Fibroblast of skin of left quadriceps (primary cell): Measurements from ENCODE around the gene RECQL.
"Not testable (repeated sequence)": the region's sequence is repeated elsewhere in the genome, so short reads cannot be mapped to it uniquely, and the experiment has no call there.

Experiments used
- DNase-seq, 2 experiments: peaks; one replicate each; pipeline ENCODE4 v3.0.0-alpha.2; 2013; ENCODE audit warnings: low read depth in 2 of 2

Gene RECQL

DNA sequence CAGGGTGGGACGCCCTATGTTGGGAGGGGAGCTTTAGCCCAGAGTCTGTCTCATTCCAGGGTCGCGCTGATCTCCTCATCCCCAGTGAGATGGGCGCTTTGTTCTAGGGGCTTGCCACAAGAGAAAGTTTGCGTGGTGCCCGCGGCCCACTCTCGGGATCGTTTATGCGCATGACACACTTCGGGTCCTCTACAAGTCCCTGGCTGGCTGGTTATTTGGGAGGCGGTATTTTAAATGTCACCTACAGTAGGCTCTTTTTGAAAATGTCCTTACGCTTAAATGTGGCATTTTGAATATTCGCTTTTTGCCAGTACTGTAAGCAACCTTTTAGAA, 695 bp upstream of the RECQL start:
- peak in 1 of 2 experiments; percentile 2 for DNase-seq

GRCh38 chr12:21500786-21501257, 613 bp downstream of the RECQL start:
- DNase-seq = no peak

DNA sequence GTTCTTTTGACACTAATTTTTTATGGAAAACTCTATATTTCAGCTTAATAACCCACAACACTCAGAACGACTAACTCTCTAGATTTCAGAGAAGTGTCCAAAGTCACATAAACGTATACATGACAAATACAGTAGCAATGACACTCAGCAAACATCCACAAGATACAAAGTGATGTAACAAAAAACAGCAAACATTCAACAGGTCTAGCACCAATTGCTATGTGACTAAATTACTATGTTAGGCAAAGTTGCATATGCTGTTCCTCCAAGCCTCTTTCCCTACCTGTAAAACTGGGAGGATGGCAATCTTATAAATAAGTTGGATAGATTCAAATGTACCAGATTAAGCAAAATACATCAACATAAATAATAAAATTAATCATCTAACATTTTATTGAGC, 1.7 kb downstream of the RECQL start:
- DNase-seq = no peak

DNA sequence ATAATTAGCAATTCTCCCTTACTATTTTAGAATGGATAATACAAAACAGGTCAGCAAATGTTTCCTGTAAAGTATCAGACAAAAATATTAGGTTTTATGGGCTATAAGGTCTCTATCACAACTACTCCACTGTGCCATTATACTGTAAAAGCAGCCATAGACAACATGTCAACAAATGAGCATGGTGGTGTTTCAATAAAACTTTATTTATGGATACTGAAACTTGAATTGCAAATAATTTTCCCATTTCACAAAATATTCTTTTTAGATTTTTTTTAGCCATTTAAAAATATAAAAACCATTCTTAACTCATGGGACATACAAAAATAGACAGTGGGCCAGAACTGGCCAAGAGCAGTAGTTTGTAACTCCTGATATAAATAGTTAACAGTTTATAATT, 15.4 kb downstream of the RECQL start:
- DNase-seq = no peak

GRCh38 chr12:21483531-21483930, 17.9 kb downstream of the RECQL start:
- DNase-seq = no peak

- DNase-seq = no peak
These were observed 22.5 kb downstream of the RECQL start for GRCh38 chr12:21478756-21479455.

DNA sequence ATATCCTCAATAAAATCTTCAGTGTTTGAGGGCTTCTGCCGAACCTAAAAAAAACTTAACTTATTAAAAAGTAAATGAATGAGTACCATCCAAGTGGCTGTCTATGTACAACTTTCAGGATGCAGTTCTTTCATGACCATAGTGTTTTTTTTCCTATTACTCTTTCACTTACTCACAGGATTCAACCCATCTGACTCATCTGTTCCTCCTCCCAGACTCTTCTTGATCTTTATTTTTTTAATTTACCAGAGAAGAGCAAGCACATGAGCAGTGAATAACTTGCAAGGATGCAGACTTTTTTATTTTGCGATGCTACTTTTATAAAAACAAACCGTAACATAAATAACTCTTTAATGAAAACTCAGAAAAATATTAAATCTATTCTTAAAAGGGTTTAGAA, 24.5 kb downstream of the RECQL start:
- DNase-seq = peak; percentile 2 to 6

- no peak for DNase-seq
These were observed 25.9 kb downstream of the RECQL start for GRCh38 chr12:21475552-21475951.

DNA sequence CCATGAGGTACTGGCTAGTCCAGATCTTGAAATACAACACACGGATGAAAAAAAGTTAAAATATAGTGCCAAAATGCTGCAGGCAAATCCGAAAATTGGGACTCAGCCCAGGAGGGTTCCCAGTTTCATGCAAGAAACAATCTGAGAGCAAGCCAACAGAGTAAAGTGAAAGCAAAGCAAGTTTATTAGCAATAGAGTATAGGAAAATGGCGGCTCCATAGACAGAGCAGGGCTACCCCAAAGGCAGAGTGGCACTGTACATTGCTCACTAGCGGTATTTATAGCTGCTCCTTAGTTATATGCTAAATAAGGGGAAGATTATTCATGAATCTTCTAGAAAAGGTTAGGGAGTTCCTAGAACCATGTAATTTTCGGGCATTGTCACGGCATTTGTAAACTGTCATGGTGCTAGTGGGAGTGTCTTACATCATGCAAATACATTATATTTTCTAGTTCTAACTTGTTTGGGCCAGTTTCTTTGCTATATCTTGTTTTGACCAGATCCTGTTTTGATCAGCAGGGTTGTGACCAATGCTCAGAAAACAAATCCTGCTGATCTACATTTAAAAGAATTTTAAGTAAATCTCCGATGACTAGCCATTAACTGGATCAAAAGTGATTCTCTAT, 29.1 kb downstream of the RECQL start:
- DNase-seq = no peak

- no peak for DNase-seq
These were observed 30.1 kb downstream of the RECQL start for GRCh38 chr12:21471294-21471693.

GRCh38 chr12:21467334-21467733, 34.1 kb downstream of the RECQL start:
- not testable (repeated sequence) for DNase-seq

GRCh38 chr12:21459474-21459873, 42.0 kb downstream of the RECQL start:
- no peak for DNase-seq

DNA sequence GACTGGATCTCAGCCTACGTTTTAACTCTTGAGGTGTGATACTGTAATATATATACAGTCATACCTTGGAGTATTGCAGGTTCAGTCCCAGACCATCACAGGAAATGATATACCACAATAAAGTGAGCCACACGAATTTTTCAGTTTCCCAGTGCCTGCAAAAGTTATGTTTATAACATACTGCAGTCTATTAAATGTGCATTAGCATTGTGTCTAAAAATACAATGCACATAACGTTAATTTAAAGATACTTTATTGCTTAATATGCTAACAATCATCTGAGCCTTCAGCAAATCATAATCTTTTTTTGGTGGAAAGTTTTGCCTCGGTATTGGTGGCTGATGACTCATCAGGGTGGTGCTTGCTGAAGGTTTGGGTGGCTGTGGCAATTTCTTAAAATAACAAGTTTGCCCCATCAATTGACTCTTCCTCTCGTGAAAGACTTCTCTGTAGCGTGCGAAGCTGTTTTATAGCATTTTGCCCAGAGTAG, 45.1 kb downstream of the RECQL start:
- no peak for DNase-seq

GRCh38 chr12:21453312-21453852, 48.1 kb downstream of the RECQL start:
- no peak for DNase-seq

DNA sequence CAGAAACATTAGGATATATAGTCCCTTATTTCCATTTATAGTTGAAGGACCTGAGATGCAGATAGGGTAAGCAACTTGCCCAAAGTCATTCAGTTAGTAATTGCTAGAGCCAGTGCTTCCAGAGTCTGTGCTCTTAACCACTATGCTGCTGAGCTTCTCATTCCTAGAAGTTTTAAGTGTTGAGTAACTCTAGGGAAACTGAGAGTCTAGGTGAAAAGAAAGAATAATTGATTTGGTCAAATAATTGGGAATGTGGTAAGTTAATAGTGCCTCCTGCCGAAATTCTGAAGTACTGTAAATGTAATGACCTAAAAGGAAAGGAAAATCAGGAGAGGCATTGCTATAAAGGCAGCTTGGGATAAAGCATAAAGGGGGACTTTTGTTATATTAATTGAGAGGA, 49.9 kb downstream of the RECQL start:
- DNase-seq = peak in 1 of 2 experiments; percentile 5

DNA sequence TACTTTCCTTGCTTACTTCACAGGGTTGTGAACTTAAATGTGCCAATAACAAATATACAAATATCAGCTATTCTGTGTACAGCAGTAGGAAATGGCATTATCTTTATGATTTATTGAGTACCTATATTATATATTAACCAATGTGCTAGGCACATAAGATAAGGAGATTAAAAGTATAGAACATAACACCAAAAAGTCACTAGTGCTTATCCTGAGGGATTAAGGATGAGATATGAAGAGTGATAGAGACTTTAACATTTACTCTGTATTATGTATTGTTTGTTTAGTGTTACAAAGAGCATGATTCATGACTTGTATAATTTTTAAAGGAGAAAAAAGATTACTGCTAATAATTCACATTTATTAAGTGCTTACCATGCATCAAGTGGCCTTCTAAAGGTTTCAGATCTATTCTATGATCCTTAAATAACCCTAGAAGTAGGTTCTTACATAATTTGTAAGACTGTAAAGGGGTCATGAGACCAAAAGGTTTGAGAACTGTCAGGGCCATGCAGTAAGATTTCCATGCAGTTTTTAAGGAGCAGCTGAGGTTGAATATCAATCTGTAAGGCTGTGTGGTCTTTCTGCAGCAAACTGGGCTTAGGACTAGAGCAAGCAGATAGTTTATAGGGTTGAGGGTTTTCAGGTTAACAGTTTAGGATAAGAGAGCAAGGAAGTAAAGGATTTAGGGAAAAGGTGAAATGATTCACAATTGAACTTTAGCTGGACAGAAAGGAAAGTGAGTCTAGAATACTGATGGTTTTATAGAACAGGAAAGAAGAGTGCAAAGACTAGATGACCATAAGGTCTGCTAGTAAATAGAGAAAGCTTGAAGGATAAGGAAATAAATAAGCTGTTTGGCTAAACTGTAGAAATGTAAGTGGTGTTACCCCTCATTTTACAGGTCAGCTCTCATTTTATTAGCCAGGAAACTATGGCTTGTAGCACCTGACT, 57.0 kb downstream of the RECQL start:
- no peak for DNase-seq

- no peak for DNase-seq
These were observed 62.1 kb downstream of the RECQL start for GRCh38 chr12:21439347-21439746.

DNA sequence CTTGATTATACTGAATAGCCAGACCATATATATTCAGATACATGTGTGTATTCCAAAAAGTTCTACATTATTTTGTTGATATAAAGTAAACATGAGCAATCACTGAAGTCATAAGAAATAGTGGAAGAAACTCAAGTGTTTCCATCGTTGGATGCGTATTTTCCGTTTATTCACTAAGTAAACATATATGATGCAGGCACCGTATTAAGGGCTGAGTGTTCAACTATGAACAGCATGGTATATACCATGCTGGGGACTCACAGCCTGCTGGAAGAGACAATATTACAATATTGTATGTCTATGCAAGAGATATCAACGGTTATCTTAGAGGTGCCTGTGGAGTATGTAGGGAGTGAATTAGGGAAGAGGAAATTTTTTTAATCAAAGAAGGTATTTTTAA, 62.8 kb downstream of the RECQL start:
- DNase-seq = no peak

DNA sequence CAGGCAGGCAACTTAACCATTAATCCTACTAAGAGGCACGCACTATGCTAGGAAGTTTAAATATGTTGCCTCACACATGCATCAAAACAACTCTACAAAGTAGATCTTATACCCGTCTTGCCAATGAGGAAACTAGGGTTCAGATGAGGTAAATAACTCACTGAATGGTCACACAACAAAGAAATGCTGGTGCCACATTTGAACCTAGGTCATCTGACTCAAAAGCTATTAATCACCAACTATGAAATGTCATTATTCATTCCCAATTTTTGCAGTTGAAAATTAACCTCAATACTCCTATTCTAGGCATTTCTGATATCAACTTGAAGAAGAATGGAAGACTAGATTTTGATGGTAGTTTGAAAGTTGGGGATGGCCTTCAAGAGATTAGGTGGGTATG, 66.7 kb downstream of the RECQL start:
- no peak for DNase-seq

DNA sequence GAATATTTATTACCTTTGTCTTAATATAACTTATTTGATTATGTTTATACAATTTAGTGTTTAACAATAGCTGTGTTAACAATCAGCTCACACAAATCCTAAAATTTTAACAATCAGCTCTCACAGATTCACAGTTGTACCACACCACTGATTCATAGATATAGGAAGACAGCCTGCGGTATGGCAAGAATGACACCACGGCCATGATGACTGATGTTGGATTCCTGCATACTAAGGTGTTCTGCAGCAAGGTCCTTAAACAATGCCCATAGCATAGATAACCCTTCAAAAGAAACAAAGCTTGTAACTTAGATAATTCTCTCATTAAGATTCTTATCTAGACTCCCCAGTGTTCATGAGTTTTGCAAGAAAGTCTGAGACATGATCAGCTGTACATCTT, 67.9 kb downstream of the RECQL start:
- DNase-seq = no peak

- DNase-seq = no peak
These were observed 71.4 kb downstream of the RECQL start for GRCh38 chr12:21429994-21430393.

DNA sequence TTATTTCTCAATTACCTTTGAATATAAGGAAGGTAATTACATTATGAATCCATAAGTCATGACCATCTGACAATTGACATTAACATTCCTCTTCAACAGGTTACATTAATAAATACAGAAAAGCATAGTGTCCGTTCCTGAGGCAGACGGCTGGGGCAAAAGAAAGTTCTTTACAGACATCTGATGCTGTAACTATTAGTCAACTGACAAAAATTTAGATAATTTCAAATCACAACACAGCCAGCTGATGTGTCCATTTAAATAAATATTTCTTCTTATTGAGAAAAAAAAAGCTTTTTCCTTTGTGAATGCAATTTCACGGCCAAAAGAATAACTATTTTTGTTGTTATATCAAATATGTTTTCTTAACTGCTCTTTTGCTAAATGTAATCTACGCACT, 73.2 kb downstream of the RECQL start:
- no peak for DNase-seq
